Hepatocyte (in vitro differentiated cells): ENCODE measurements around the gene COX4I2. TPM values are rescaled to one million over a fixed set of nuclear protein-coding genes. Genes with fewer than 3 reads are reported as not detected.

Experiments used
- DNase-seq: peaks from one replicate; pipeline ENCODE4 v3.0.0-alpha.2; 2016; ENCODE audit warnings: low spot score
- H2AFZ ChIP-seq: fragments of 200-600 bp; sonication (generic); 2 replicates; pipeline ENCODE4 v1.6.0; 2016; ENCODE audit warnings: antibody characterized with exemption, mild to moderate bottlenecking
- H3K27ac ChIP-seq: fragments of 200-600 bp; sonication (generic); 2 replicates; pipeline ENCODE4 v1.5.1; 2016; ENCODE audit warnings: mild to moderate bottlenecking
- H3K27me3 ChIP-seq: fragments of 200-600 bp; sonication (generic); 2 replicates; pipeline ENCODE4 v1.6.1; 2016
- H3K36me3 ChIP-seq: fragments of 200-600 bp; sonication (generic); replicated peaks from 2 replicates; pipeline ENCODE4 v1.5.1; 2016; ENCODE audit warnings: low read depth; ENCODE audit not compliant: insufficient read depth
- H3K4me1 ChIP-seq: fragments of 200-600 bp; sonication (generic); 2 replicates; pipeline ENCODE4 v1.5.1; 2016; ENCODE audit warnings: mild to moderate bottlenecking, moderate library complexity; ENCODE audit not compliant: insufficient read depth
- H3K4me2 ChIP-seq: fragments of 200-600 bp; sonication (generic); 2 replicates; pipeline ENCODE4 v1.6.0; 2016
- H3K4me3 ChIP-seq: fragments of 200-600 bp; sonication (generic); 2 replicates; pipeline ENCODE4 v1.5.1; 2016; ENCODE audit warnings: mild to moderate bottlenecking
- H3K79me2 ChIP-seq: fragments of 200-600 bp; sonication (generic); 2 replicates; pipeline ENCODE4 v1.6.0; 2017; ENCODE audit warnings: mild to moderate bottlenecking
- H3K9me2 ChIP-seq: fragments of 200-600 bp; sonication (generic); replicated peaks from 2 replicates; pipeline ENCODE4 v1.6.0; 2017; ENCODE audit warnings: mild to moderate bottlenecking; ENCODE audit not compliant: insufficient read depth
- H3K9me3 ChIP-seq: fragments of 200-600 bp; sonication (generic); 2 replicates; pipeline ENCODE4 v1.5.1; 2016; ENCODE audit warnings: low read depth, mild to moderate bottlenecking
- H4K20me1 ChIP-seq: fragments of 200-600 bp; sonication (generic); 2 replicates; pipeline ENCODE4 v1.6.0; 2016; ENCODE audit warnings: mild to moderate bottlenecking; ENCODE audit not compliant: insufficient read depth, poor library complexity, severe bottlenecking
- CTCF ChIP-seq: fragments of 200-600 bp; sonication (generic); IDR thresholded peaks from 2 replicates; pipeline ENCODE4 v1.5.1; 2016; ENCODE audit warnings: antibody characterized with exemption, mild to moderate bottlenecking; ENCODE audit not compliant: poor library complexity
- EZH2 ChIP-seq: fragments of 200-600 bp; sonication (generic); IDR thresholded peaks from 2 replicates; pipeline ENCODE4 v1.6.1; 2016; ENCODE audit warnings: antibody characterized with exemption, mild to moderate bottlenecking, borderline replicate concordance
- EZH2phosphoT487 ChIP-seq: fragments of 200-600 bp; sonication (generic); IDR thresholded peaks from one replicate; pipeline ENCODE4 v1.6.1; 2018; ENCODE audit warnings: antibody characterized with exemption, mild to moderate bottlenecking, low read depth, moderate library complexity; ENCODE audit not compliant: unreplicated experiment, severe bottlenecking
- WGBS: methylation state at CpG from one replicate; pipeline ENCODE4 v1.1.6; 2016; ENCODE audit warnings: low lambda C conversion rate; ENCODE audit errors: missing lambda C conversion rate; 5-methylcytosine and 5-hydroxymethylcytosine counted together
- polyA plus RNA-seq: library from polyadenylated mRNA; unstranded; fragments of >200 nt; fragmentation: Nextera tagmentation; extraction: Ambion mirVana; gene quantifications from 2 replicates; pipeline ENCODE4 v1.2.1, GENCODE V29; 2016
- total RNA-seq: library from RNA; depleted of rRNA; stranded (reverse); fragments of >200 nt; gene quantifications from 2 replicates; pipeline ENCODE4 v1.2.3, GENCODE V29; 2014

COX4I2 gene
- total and polyA plus RNA-seq, 2 experiments from 2014 or later, result 0.37 to 3.6 TPM

GRCh38 chr20:31676609-31676989 lies 38.9 kb downstream of the COX4I2 start:
- TF ChIP-seq EZH2phosphoT487, result no peak
- TF ChIP-seq CTCF, result no peak
- no peak for TF ChIP-seq EZH2
- Histone ChIP-seq H3K9me2 (no peaks in the 10 kb centered on the region), H3K9me3 (no peaks in the 10 kb centered on the region), H3K4me3 (no peak overlapping the region), H3K27me3 (no peaks in the 10 kb centered on the region), H3K4me1 (peaks cover 53% of the 10 kb centered on the region), H3K27ac (peak overlapping the region; percentile 77), H3K36me3 (no peaks in the 10 kb centered on the region), H2AFZ (no peak overlapping the region), H3K4me2 (no peak overlapping the region), H3K79me2 (peaks cover 100% of the 10 kb centered on the region), H4K20me1 (peaks cover 56% of the 10 kb centered on the region)
- WGBS, result 92% methylated on average over 7 of the region's 7 CpGs
- DNase-seq, result no peak

DNA sequence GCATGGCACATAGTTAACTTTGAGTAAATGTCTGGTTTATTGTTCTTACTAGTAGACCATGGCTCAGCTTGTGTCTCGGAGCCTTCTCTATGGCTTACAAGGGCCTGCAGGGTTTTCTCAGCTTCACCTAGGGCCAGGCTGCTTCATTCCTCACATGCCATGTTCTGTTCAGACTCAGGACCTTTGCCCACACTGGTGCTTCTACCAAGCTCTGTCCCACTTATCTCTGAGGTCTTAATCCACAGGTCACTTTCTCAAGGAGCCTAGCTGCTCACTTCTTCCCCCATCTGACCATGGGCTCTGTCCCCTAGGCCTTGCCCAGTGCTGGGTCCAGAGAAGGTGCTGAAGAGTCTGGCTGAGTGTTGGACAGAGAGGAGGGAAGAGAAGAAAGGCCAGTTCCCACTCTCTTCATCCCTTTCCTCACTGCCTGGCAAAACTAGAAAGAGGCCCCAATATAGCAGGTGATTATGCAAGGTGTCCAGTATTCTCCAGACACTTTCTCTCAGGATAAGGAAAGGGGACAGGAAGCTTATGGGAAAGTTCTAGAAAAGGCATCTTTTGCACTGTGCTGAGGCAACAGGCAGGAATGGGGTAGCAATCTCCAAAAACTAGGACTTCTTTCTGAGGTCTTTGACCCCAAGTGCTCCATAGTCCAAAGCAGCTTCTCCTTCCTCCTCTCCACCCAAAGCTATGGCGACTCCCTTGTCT lies 40.0 kb downstream of the COX4I2 start:
- TF ChIP-seq EZH2, result no peak
- no peak for TF ChIP-seq CTCF
- TF ChIP-seq EZH2phosphoT487, result no peak
- H3K4me2 ChIP-seq, result no peak overlapping the region
- peak overlapping the region; percentile 23 for H3K27ac ChIP-seq
- peaks cover 53% of the 10 kb centered on the region for H3K4me1 ChIP-seq
- H3K27me3 ChIP-seq, result no peaks in the 10 kb centered on the region
- 90% methylated on average over 2 of the region's 2 CpGs for WGBS
- no peaks in the 10 kb centered on the region for H3K9me2 ChIP-seq
- H2AFZ ChIP-seq, result no peak overlapping the region
- H3K36me3 ChIP-seq, result no peaks in the 10 kb centered on the region
- H3K9me3 ChIP-seq, result no peaks in the 10 kb centered on the region
- DNase-seq, result no peak
- peaks cover 55% of the 10 kb centered on the region for H4K20me1 ChIP-seq
- no peak overlapping the region for H3K4me3 ChIP-seq
- peaks cover 100% of the 10 kb centered on the region for H3K79me2 ChIP-seq

DNA sequence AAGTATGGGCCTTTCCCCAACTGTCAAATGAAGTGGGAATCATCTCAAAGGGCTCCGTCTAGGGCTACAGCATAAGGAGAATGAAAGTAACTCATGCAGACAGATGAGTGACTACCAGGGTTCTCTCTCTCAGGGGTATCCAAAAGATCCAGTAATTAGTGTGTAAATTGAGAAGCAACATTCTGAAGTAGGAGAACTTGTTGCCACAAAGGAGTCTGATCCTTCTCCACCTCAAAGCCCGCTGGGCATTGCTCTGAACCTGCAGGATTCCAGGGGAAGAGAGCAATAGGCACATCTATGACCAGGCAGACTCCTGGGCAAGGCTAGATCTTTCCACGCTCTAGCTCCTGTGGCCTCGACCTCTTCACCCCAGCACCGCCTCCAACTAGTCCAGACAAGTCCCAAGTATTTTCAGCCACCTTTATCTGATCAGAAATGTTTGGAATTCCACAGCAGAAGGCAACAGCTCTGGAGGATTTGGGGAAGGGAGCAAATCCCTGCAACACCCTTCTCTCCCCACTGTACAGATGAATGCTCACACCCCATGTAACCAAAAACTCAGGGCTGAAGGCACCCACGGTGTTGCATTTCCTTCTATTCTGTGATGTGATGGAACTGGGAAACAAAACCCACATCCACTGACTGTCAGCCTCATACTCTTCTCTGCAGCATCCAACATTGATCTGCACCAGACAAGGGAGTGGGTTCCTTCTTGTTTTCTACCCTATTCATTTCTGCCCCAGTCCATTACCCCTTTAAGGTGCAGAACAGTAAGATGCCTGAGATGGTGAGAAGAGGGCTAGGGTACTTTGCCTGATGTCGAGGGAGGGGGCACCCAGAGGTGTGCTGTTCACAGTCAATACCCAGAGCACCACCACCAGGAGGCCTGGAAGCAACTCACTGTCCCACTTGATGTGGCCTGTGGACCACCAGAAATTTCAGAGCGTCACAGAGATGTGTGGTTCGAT lies 41.0 kb downstream of the COX4I2 start:
- H4K20me1 ChIP-seq, result peaks cover 51% of the 10 kb centered on the region
- peaks cover 100% of the 10 kb centered on the region for H3K79me2 ChIP-seq
- peak; percentile 32 for DNase-seq
- H3K36me3 ChIP-seq, result no peaks in the 10 kb centered on the region
- no peak overlapping the region for H2AFZ ChIP-seq
- no peaks in the 10 kb centered on the region for H3K9me2 ChIP-seq
- H3K4me2 ChIP-seq, result no peak overlapping the region
- peaks cover 53% of the 10 kb centered on the region for H3K4me1 ChIP-seq
- no peak for TF ChIP-seq EZH2
- TF ChIP-seq EZH2phosphoT487, result no peak
- no peak for TF ChIP-seq CTCF
- no peaks in the 10 kb centered on the region for H3K9me3 ChIP-seq
- WGBS, result 67% methylated on average over 9 of the region's 9 CpGs
- no peaks in the 10 kb centered on the region for H3K27me3 ChIP-seq
- peak overlapping the region; percentile 23 for H3K27ac ChIP-seq
- no peak overlapping the region for H3K4me3 ChIP-seq
